GM20000 (cell line): Measurements from ENCODE around the gene FRMPD4.

Experiments
- DNase-seq: peaks from one replicate; pipeline ENCODE4 v3.0.0; 2012; ENCODE audit warnings: low spot score
- CTCF ChIP-seq: IDR thresholded peaks from 2 replicates; pipeline ENCODE4 v1.5.1; 2012; ENCODE audit warnings: mild to moderate bottlenecking, control low read depth; ENCODE audit errors: extremely low read depth, missing control alignments

The FRMPD4 gene

GRCh38 chrX:12401252-12401651 is 263.0 kb downstream of the FRMPD4 start:
- DNase-seq: no peak
- no peak for TF ChIP-seq CTCF

DNA sequence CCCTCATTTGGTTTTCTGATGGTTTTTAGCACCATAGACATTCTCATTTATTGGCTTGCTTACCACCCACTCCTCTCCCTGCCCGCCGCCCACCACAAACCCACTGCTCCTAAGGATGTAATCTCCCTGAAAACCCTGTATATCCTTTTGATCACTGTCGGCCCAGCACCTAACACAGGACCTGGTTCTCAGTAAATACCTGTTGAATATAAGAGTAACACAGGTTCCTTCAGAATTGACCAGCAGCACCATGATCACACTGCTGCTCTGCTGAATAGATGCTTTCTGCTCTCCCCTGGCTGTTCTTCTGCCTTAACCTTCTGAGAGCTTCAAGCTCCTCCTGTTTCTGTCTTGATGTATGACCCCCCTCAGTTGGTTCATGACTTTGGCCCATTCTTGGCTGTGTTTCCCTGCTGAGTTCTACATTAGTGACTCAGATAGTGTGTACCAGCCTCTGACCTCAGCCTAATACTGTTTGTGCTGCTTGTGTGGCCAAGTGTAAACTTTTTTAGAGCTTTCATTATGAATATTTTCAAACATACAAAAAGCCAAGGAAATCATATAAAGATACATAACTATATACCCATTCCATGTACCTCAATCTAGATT is 265.3 kb downstream of the FRMPD4 start:
- DNase-seq: no peak
- no peak for TF ChIP-seq CTCF

DNA sequence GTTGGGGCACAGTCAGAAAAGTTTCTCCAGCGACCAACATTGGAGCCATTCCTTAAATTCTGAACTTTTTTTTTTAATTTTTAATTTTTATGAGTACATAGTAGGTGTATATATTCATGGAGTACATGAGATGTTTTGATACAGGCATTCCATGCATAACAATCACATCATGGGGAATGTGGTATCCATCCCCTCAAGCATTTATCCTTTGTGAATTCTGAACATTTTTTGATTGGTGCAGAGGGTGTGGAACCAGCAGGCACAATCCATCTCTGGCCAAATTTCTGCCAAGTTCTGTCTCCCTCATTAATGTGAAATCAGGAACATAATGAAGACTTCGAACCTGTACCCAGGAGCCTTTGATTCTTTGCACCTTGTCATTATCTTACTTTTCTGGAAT is 267.0 kb downstream of the FRMPD4 start:
- TF ChIP-seq CTCF: no peak
- DNase-seq: no peak

GRCh38 chrX:12410523-12410922 is 272.2 kb downstream of the FRMPD4 start:
- no peak for DNase-seq
- TF ChIP-seq CTCF: no peak

DNA sequence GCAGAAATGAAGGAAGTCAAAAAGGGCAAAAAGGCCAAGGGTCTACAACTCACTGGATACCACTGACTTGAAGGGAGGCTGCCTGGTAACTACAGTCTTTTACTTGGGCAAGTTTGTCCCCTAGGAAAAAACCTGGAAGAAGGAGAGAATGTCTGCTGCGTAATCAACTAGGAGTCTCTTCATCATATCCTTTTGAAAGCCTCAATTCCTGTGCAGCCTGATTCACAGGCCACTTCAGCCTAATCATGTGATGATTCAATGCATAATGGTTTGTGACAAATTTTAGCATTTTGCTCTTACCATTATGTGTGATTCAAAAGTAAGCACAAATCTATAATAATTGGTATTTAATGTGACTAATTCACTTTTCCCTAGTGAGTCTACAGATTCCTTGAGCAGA is 273.6 kb downstream of the FRMPD4 start:
- TF ChIP-seq CTCF: no peak
- DNase-seq: no peak

DNA sequence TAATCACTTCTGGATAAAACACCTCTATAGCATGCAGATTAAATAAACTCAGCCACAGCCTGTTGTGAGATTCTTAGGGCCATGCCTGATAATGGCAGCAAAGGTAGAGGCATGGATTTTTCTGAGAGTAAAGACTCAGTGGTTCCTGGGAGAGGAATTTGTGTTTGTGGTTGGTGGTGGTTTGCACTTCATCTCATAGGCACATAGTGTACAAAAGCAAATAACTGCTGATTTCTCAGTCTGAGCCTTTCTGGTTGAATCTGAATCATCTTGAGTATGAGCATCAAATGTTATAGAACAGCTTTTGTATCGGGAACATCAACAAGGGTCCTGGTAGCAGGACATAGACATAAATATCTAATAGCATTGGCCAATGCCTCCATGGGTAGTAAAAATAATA is 274.3 kb downstream of the FRMPD4 start:
- TF ChIP-seq CTCF: no peak

GRCh38 chrX:12419591-12419990 is 281.3 kb downstream of the FRMPD4 start:
- TF ChIP-seq CTCF: no peak
- no peak for DNase-seq

More for the DNA sequence above, 274.3 kb downstream of the FRMPD4 start:
- DNase-seq: no peak
